OCI-LY1 (cell line): Measurements from ENCODE around the gene GJA1.

Experiments
- H2AFZ ChIP-seq: fragments of 200-600 bp; sonication (generic), shearing (Covaris generic); 2 replicates; pipeline ENCODE4 v1.6.0; 2014; ENCODE audit warnings: antibody characterized with exemption, mild to moderate bottlenecking, low read length
- H3F3A ChIP-seq: fragments of 200-600 bp; sonication (generic), shearing (Covaris generic); 2 replicates; pipeline ENCODE4 v1.6.0; 2014; ENCODE audit warnings: mild to moderate bottlenecking, antibody characterized with exemption, low read length, moderate library complexity; ENCODE audit not compliant: insufficient read depth
- H3K27ac ChIP-seq: fragments of 200-600 bp; sonication (generic); 2 replicates; pipeline ENCODE4 v1.5.1; 2014; ENCODE audit warnings: low read length, mixed run types, mild to moderate bottlenecking, low read depth; ENCODE audit not compliant: poor library complexity, severe bottlenecking
- H3K27me3 ChIP-seq: fragments of 200-600 bp; sonication (generic); 2 replicates; pipeline ENCODE4 v1.6.0; 2014; ENCODE audit warnings: antibody characterized with exemption, mild to moderate bottlenecking, low read length, moderate library complexity; ENCODE audit not compliant: insufficient read depth
- H3K36me3 ChIP-seq: fragments of 200-600 bp; sonication (generic); 2 replicates; pipeline ENCODE4 v1.6.1; 2014; ENCODE audit warnings: mild to moderate bottlenecking, antibody characterized with exemption, low read length, moderate library complexity, mixed read lengths; ENCODE audit not compliant: insufficient read depth
- H3K4me1 ChIP-seq: fragments of 200-600 bp; sonication (generic); 2 replicates; pipeline ENCODE4 v1.5.1; 2014; ENCODE audit warnings: mild to moderate bottlenecking, low read length, moderate library complexity; ENCODE audit not compliant: insufficient read depth, severe bottlenecking
- H3K4me2 ChIP-seq: fragments of 200-600 bp; sonication (generic), shearing (Covaris generic); 2 replicates; pipeline ENCODE4 v1.6.1; 2014; ENCODE audit warnings: low read length
- H3K4me3 ChIP-seq: fragments of 200-600 bp; sonication (generic); 2 replicates; pipeline ENCODE4 v1.5.1; 2014; ENCODE audit warnings: low read length, low read depth, mild to moderate bottlenecking, mixed read lengths; ENCODE audit not compliant: poor library complexity, severe bottlenecking
- H3K79me2 ChIP-seq: fragments of 200-600 bp; shearing (Covaris generic); 2 replicates; pipeline ENCODE4 v1.6.1; 2016; ENCODE audit warnings: mixed run types, low read length, mixed read lengths; ENCODE audit not compliant: insufficient read depth
- H3K9ac ChIP-seq: fragments of 200-600 bp; sonication (generic), shearing (Covaris generic); 2 replicates; pipeline ENCODE4 v1.6.1; 2014; ENCODE audit warnings: mild to moderate bottlenecking, low read length, mixed read lengths
- H3K9me2 ChIP-seq: fragments of 200-600 bp; sonication (generic), shearing (Covaris generic); 2 replicates; pipeline ENCODE4 v1.6.1; 2014; ENCODE audit warnings: low read depth, mild to moderate bottlenecking, low read length, mixed read lengths
- H3K9me3 ChIP-seq: fragments of 200-600 bp; shearing (Covaris generic); 2 replicates; pipeline ENCODE4 v1.6.1; 2014; ENCODE audit warnings: low read length, mixed read lengths
- H4K20me1 ChIP-seq: fragments of 200-600 bp; sonication (generic), shearing (Covaris generic); 2 replicates; pipeline ENCODE4 v1.6.0; 2016; ENCODE audit warnings: mild to moderate bottlenecking, low read length; ENCODE audit not compliant: insufficient read depth
- CTCF ChIP-seq: fragments of 200-600 bp; sonication (generic), shearing (Covaris generic); IDR thresholded peaks from 2 replicates; pipeline ENCODE4 v1.5.1; 2017; ENCODE audit warnings: mild to moderate bottlenecking, antibody characterized with exemption, low read length, moderate library complexity, mixed read lengths
- EZH2 ChIP-seq: fragments of 200-600 bp; sonication (generic), shearing (Covaris generic); IDR thresholded peaks from 2 replicates; pipeline ENCODE4 v1.8.0; 2017; ENCODE audit warnings: borderline replicate concordance, mixed run types, mild to moderate bottlenecking, antibody characterized with exemption, low read length, moderate library complexity, mixed read lengths

Gene GJA1

GRCh38 chr6:121498481-121499276 is 63.2 kb downstream of the GJA1 start:
- no peaks in the 10 kb centered on the region for H3K36me3 ChIP-seq
- no peaks in the 10 kb centered on the region for H3K9me3 ChIP-seq
- no peaks in the 10 kb centered on the region for H4K20me1 ChIP-seq
- no peaks in the 10 kb centered on the region for H3F3A ChIP-seq
- no peaks in the 10 kb centered on the region for H3K9me2 ChIP-seq
- H3K4me3 ChIP-seq = no peak overlapping the region
- no peak for TF ChIP-seq EZH2
- TF ChIP-seq CTCF = no peak
- H3K27me3 ChIP-seq = no peaks in the 10 kb centered on the region
- H2AFZ ChIP-seq = no peak overlapping the region
- H3K4me1 ChIP-seq = no peaks in the 10 kb centered on the region
- H3K79me2 ChIP-seq = no peaks in the 10 kb centered on the region
- H3K9ac ChIP-seq = no peak overlapping the region
- no peak overlapping the region for H3K27ac ChIP-seq
- no peak overlapping the region for H3K4me2 ChIP-seq
